GM12878 (cell line): ENCODE results near the gene C1QB. TPM values are rescaled to one million over a fixed set of nuclear protein-coding genes. Genes with fewer than 3 reads are reported as not detected.

Source experiments
- ATAC-seq: fragments of 200-7000 bp; cut with Tn5 transposase; 3 replicates; pipeline ENCODE4 v1.9.1; 2020; ENCODE audit warnings: mild to moderate bottlenecking, moderate library complexity
- BruUV-seq: library from RNA; stranded (reverse); fragments of 400-500 nt; replicated peaks from 2 replicates; lab custom pipeline; 2021; lab: Mats Ljungman, UMichigan
- CTCF ChIA-PET: fragments of 300-600 bp; sonication (Branson Sonifier 250); formaldehyde crosslinking; extraction: SDS; loops from one replicate; lab custom pipeline; 2021; ENCODE audit warnings: inconsistent platforms; lab: Yijun Ruan, JAX
- POLR2A ChIA-PET: fragments of 350-600 bp; formaldehyde crosslinking; extraction: SDS; loops from one replicate; lab custom pipeline; 2021; ENCODE audit warnings: inconsistent platforms; lab: Charles Lee
- RAD21 ChIA-PET: fragments of 300-600 bp; sonication (Branson Sonifier 250); formaldehyde crosslinking; loops from one replicate; lab custom pipeline; 2023; ENCODE audit warnings: antibody characterized with exemption; ENCODE audit not compliant: unreplicated experiment; lab: Charles Lee
- SMC1A ChIA-PET: fragments of 300-600 bp; sonication (Branson Sonifier 250); formaldehyde crosslinking; loops from one replicate; lab custom pipeline; 2023; ENCODE audit not compliant: unreplicated experiment, uncharacterized antibody; lab: Charles Lee
- DNase-seq: peaks from one replicate; pipeline ENCODE4 v3.0.0-alpha.2; 2011; ENCODE audit warnings: low read depth, low spot score
- FAIRE-seq: peaks from 3 replicates; lab custom pipeline; 2011; peaks lifted over from hg19 to GRCh38; lab: Jason Lieb, UNC
- H2AFZ ChIP-seq: 2 replicates; pipeline ENCODE4 v1.6.0; 2011; ENCODE audit warnings: low read depth, low read length, control low read depth; ENCODE audit not compliant: control insufficient read depth
- H3K27ac ChIP-seq: 2 replicates; pipeline ENCODE4 v1.5.1; 2011; ENCODE audit warnings: control low read depth; ENCODE audit not compliant: control insufficient read depth, insufficient read depth
- H3K27me3 ChIP-seq, 2 experiments: replicated peaks in 1 of 2; 2 replicates each; pipeline versions ENCODE4 v1.6.0 to v1.6.1; 2011; ENCODE audit warnings: low read length in 1 of 2; ENCODE audit not compliant: control insufficient read depth in 2 of 2, insufficient read depth in 2 of 2
- H3K36me3 ChIP-seq, 2 experiments: 2 replicates each; pipeline ENCODE4 v1.5.1; 2011; ENCODE audit warnings: low read length in 1 of 2; ENCODE audit not compliant: control insufficient read depth in 2 of 2, insufficient read depth in 2 of 2
- H3K4me1 ChIP-seq: 2 replicates; pipeline ENCODE4 v1.6.1; 2011; ENCODE audit warnings: mild to moderate bottlenecking, low read length, moderate library complexity, mixed read lengths; ENCODE audit not compliant: control insufficient read depth, insufficient read depth
- H3K4me2 ChIP-seq: 2 replicates; pipeline ENCODE4 v1.6.0; 2011; ENCODE audit warnings: control low read depth; ENCODE audit not compliant: control insufficient read depth, insufficient read depth
- H3K4me3 ChIP-seq: fragments of 200-600 bp; sonication (generic); 2 replicates; pipeline ENCODE4 v1.5.1; 2016
- H3K79me2 ChIP-seq: 2 replicates; pipeline ENCODE4 v1.6.0; 2011; ENCODE audit warnings: low read length; ENCODE audit not compliant: control insufficient read depth, insufficient read depth
- H3K9ac ChIP-seq: 2 replicates; pipeline ENCODE4 v1.8.0; 2011; ENCODE audit warnings: low read length, control low read depth, mixed read lengths; ENCODE audit not compliant: control insufficient read depth, insufficient read depth
- H3K9me3 ChIP-seq: replicated peaks from 3 replicates; pipeline ENCODE4 v1.5.1; 2011; ENCODE audit warnings: mild to moderate bottlenecking, low read length; ENCODE audit not compliant: control insufficient read depth, insufficient read depth
- H4K20me1 ChIP-seq: 2 replicates; pipeline ENCODE4 v1.6.0; 2011; ENCODE audit not compliant: control insufficient read depth, insufficient read depth
- CBX5 ChIP-seq: sonication (generic); IDR thresholded peaks from 2 replicates; pipeline ENCODE4 v1.6.1; 2016; ENCODE audit warnings: low read depth, moderate library complexity, mild to moderate bottlenecking, inconsistent platforms
- HDGF ChIP-seq: fragments of 450-650 bp; IDR thresholded peaks from 2 replicates; pipeline ENCODE4 v1.6.1; 2016; ENCODE audit warnings: antibody characterized with exemption
- LARP7 ChIP-seq: fragments of 450-650 bp; IDR thresholded peaks from 2 replicates; pipeline ENCODE4 v1.6.1; 2017; ENCODE audit warnings: mild to moderate bottlenecking
- MTA3 ChIP-seq: IDR thresholded peaks from 2 replicates; pipeline ENCODE4 v1.6.1; 2012; ENCODE audit warnings: low read length, inconsistent platforms, borderline replicate concordance
- NR2C2 ChIP-seq: IDR thresholded peaks from 2 replicates; pipeline ENCODE4 v1.6.1; 2011; ENCODE audit warnings: borderline replicate concordance, low read depth; ENCODE audit not compliant: control insufficient read depth, insufficient read length
- PAX8 ChIP-seq: fragments of 450-650 bp; IDR thresholded peaks from 2 replicates; pipeline ENCODE4 v1.6.1; 2017; ENCODE audit warnings: mild to moderate bottlenecking, moderate library complexity
- SIN3A ChIP-seq: IDR thresholded peaks from 2 replicates; pipeline ENCODE4 v1.6.1; 2012; ENCODE audit warnings: low read depth, low read length, improper control_type of control experiment
- TCF12 ChIP-seq: IDR thresholded peaks from 2 replicates; pipeline ENCODE4 v1.6.1; 2011; ENCODE audit warnings: low read depth, mild to moderate bottlenecking, low read length
- WGBS: methylation state at CpG from one replicate; pipeline ENCODE4 v1.1.6; 2016; ENCODE audit warnings: low lambda C conversion rate; ENCODE audit not compliant: insufficient replicate concordance, insufficient coverage; ENCODE audit errors: missing lambda C conversion rate; 5-methylcytosine and 5-hydroxymethylcytosine counted together
- in situ Hi-C: fragments of 300-500 bp; cut with MboI; formaldehyde crosslinking; loops from 9 replicates; pipeline ENCODE4 v1.14.3; 2018; ENCODE audit warnings: mixed read lengths
- intact Hi-C: fragments of 100-400 bp; cut with micrococcal nuclease; formaldehyde crosslinking; loops from one replicate; pipeline ENCODE4 v1.14.2; 2022; ENCODE audit not compliant: unreplicated experiment
- polyA plus RNA-seq, 11 experiments: library from polyadenylated mRNA; depleted of rRNA in 4 of 11; unstranded in 6 of 11; stranded (reverse) in 5 of 11; fragments of >200 nt; fragmentation: Nextera tagmentation in 4 of 11; fragmentation: Illumina TruSeq in 1 of 11; extraction: Ambion mirVana in 4 of 11; extraction: Trizol in 1 of 11; gene quantifications; 1 replicate in 1 of 11; 2 replicates in 10 of 11; pipeline versions ENCODE4 v1.2.1 to v1.2.3, GENCODE V29; 2011 to 2016; ENCODE audit warnings: inconsistent platforms in 2 of 11, missing spikeins in 2 of 11, low read depth in 1 of 11
- total RNA-seq, 4 experiments: library from RNA; depleted of rRNA in 3 of 4; stranded (reverse); fragments of >200 nt in 3 of 4; fragmentation: Illumina TruSeq in 1 of 4; extraction: Trizol in 1 of 4; gene quantifications; 2 replicates each; pipeline versions ENCODE4 v1.2.1 to v1.2.3, GENCODE V29; 2013 to 2021
- TF ChIP-seq, protein P1 (sequence below): fragments of 450-650 bp; IDR thresholded peaks from 2 replicates; pipeline ENCODE4 v1.6.1; 2018; ENCODE audit warnings: borderline replicate concordance, mild to moderate bottlenecking; ENCODE audit not compliant: partially characterized antibody

The C1QB gene
- total and polyA plus RNA-seq, 10 of the 15 experiments (the other 5 are each of a cell fraction or from before 2014, with no cell fraction given): 0.62 TPM; not detected in 9

GRCh38 chr1:22637907-22638445, 15.1 kb upstream of the C1QB start:
- WGBS: 28% methylated on average over 3 of the region's 3 CpGs
- Histone ChIP-seq H3K4me2 (no peak overlapping the region), H3K4me3 (no peak overlapping the region), H4K20me1 (no peaks in the 10 kb centered on the region), H3K36me3 (no peaks in the 10 kb centered on the region), H3K79me2 (no peaks in the 10 kb centered on the region), H3K27me3 (no peaks in the 10 kb centered on the region; a peak in 1 of 4 replicates), H3K27ac (no peak overlapping the region), H3K9me3 (no peaks in the 10 kb centered on the region; the same call in 2 of the 3 replicates), H3K9ac (no peak overlapping the region), H2AFZ (no peak overlapping the region), H3K4me1 (no peaks in the 10 kb centered on the region)
- no peak for ATAC-seq
- ChIA-PET POLR2A (no interaction called here), RAD21 (no interaction called here), SMC1A (interaction anchor here (4.4 kb wide), 1 partner anchor 217 kb away, joined by 14 read pairs; no protein-coding TSS in a partner anchor), CTCF (no interaction called here)
- no peak for DNase-seq
- FAIRE-seq: no peak
- in situ Hi-C loops: no loop called here
- TF ChIP-seq NR2C2 (no peak), LARP7 (no peak), HDGF (no peak), SIN3A (no peak), CBX5 (no peak), PAX8 (no peak), TCF12 (no peak), MTA3 (no peak)
- TF ChIP-seq, protein P1, sequence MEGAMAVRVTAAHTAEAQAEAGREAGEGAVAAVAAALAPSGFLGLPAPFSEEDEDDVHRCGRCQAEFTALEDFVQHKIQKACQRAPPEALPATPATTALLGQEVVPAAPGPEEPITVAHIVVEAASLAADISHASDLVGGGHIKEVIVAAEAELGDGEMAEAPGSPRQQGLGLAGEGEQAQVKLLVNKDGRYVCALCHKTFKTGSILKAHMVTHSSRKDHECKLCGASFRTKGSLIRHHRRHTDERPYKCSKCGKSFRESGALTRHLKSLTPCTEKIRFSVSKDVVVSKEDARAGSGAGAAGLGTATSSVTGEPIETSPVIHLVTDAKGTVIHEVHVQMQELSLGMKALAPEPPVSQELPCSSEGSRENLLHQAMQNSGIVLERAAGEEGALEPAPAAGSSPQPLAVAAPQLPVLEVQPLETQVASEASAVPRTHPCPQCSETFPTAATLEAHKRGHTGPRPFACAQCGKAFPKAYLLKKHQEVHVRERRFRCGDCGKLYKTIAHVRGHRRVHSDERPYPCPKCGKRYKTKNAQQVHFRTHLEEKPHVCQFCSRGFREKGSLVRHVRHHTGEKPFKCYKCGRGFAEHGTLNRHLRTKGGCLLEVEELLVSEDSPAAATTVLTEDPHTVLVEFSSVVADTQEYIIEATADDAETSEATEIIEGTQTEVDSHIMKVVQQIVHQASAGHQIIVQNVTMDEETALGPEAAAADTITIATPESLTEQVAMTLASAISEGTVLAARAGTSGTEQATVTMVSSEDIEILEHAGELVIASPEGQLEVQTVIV: no peak
- intact Hi-C loops: no loop called here
- no TSS peak for BruUV-seq
